H9 (cell line): ENCODE data around the gene PTPRF. TPM values are rescaled to one million over a fixed set of nuclear protein-coding genes. Genes with fewer than 3 reads are reported as not detected.

Experiments
- DNase-seq: peaks from one replicate; pipeline ENCODE4 v3.0.0-alpha.2; 2017
- H2AFZ ChIP-seq: one replicate; pipeline ENCODE4 v1.6.1; 2013; ENCODE audit warnings: mild to moderate bottlenecking, low read length, control low read depth, moderate library complexity
- H2AK5ac ChIP-seq: 2 replicates; pipeline ENCODE4 v1.6.1; 2013; ENCODE audit warnings: low read length, control low read depth, mixed read lengths; ENCODE audit not compliant: insufficient read length
- H2BK120ac ChIP-seq: one replicate; pipeline ENCODE4 v1.6.1; 2013; ENCODE audit warnings: low read depth, mild to moderate bottlenecking, low read length, control low read depth, inconsistent platforms; ENCODE audit not compliant: poor library complexity, severe bottlenecking
- H2BK12ac ChIP-seq: 2 replicates; pipeline ENCODE4 v1.6.1; 2013; ENCODE audit warnings: low read length, control low read depth, mixed read lengths, low read depth; ENCODE audit not compliant: insufficient read length
- H2BK15ac ChIP-seq: 2 replicates; pipeline ENCODE4 v1.6.1; 2013; ENCODE audit warnings: low read depth, low read length, control low read depth
- H2BK20ac ChIP-seq: one replicate; pipeline ENCODE4 v1.6.1; 2013; ENCODE audit warnings: low read depth, mild to moderate bottlenecking, low read length, control low read depth, inconsistent platforms; ENCODE audit not compliant: poor library complexity, severe bottlenecking
- H2BK5ac ChIP-seq: 2 replicates; pipeline ENCODE4 v1.6.1; 2013; ENCODE audit warnings: low read length, control low read depth, mixed read lengths; ENCODE audit not compliant: insufficient read length
- H3K14ac ChIP-seq: 2 replicates; pipeline ENCODE4 v1.6.1; 2013; ENCODE audit warnings: low read length, control low read depth; ENCODE audit not compliant: insufficient read depth
- H3K18ac ChIP-seq: 2 replicates; pipeline ENCODE4 v1.6.1; 2013; ENCODE audit warnings: low read depth, mild to moderate bottlenecking, mixed read lengths, low read length, control low read depth; ENCODE audit not compliant: insufficient read length
- H3K23ac ChIP-seq: 2 replicates; pipeline ENCODE4 v1.6.1; 2013; ENCODE audit warnings: low read length, control low read depth, mixed read lengths, low read depth; ENCODE audit not compliant: insufficient read length
- H3K23me2 ChIP-seq: 2 replicates; pipeline ENCODE4 v1.6.1; 2013; ENCODE audit warnings: low read depth, mild to moderate bottlenecking, mixed read lengths, low read length, control low read depth; ENCODE audit not compliant: insufficient read length, poor library complexity, severe bottlenecking
- H3K27ac ChIP-seq: 2 replicates; pipeline ENCODE4 v1.5.1; 2013; ENCODE audit warnings: low read length, control low read depth, mixed read lengths, low read depth; ENCODE audit not compliant: insufficient read length
- H3K27me3 ChIP-seq: 2 replicates; pipeline ENCODE4 v1.6.1; 2013; ENCODE audit warnings: low read length, control low read depth, inconsistent platforms; ENCODE audit not compliant: insufficient read depth
- H3K4ac ChIP-seq: 2 replicates; pipeline ENCODE4 v1.6.1; 2013; ENCODE audit warnings: low read depth, mild to moderate bottlenecking, control low read depth, inconsistent platforms, low read length, moderate library complexity
- H3K4me1 ChIP-seq: 2 replicates; pipeline ENCODE4 v1.6.1; 2013; ENCODE audit warnings: low read length, control low read depth, inconsistent platforms; ENCODE audit not compliant: insufficient read depth
- H3K4me2 ChIP-seq: 2 replicates; pipeline ENCODE4 v1.6.1; 2013; ENCODE audit warnings: low read length, control low read depth, mixed read lengths; ENCODE audit not compliant: insufficient read length, insufficient read depth
- H3K56ac ChIP-seq: 2 replicates; pipeline ENCODE4 v1.6.1; 2013; ENCODE audit warnings: low read depth, mild to moderate bottlenecking, mixed read lengths, low read length, control low read depth; ENCODE audit not compliant: insufficient read length
- H3K79me1 ChIP-seq: 2 replicates; pipeline ENCODE4 v1.6.1; 2013; ENCODE audit warnings: low read depth, mild to moderate bottlenecking, moderate library complexity, low read length, control low read depth, inconsistent platforms; ENCODE audit not compliant: insufficient read depth, poor library complexity, severe bottlenecking
- H3K79me2 ChIP-seq: 2 replicates; pipeline ENCODE4 v1.6.1; 2013; ENCODE audit warnings: low read length, control low read depth, inconsistent platforms; ENCODE audit not compliant: insufficient read depth
- H3K9ac ChIP-seq: 2 replicates; pipeline ENCODE4 v1.6.1; 2013; ENCODE audit warnings: low read length, control low read depth, mixed read lengths; ENCODE audit not compliant: insufficient read length; ENCODE audit errors: extremely low read depth
- H3K9me3 ChIP-seq: one replicate; pipeline ENCODE4 v1.6.1; 2013; ENCODE audit warnings: low read depth, low read length, inconsistent platforms; ENCODE audit not compliant: control insufficient read depth
- H3T11ph ChIP-seq: one replicate; pipeline ENCODE4 v1.6.1; 2013; ENCODE audit warnings: mild to moderate bottlenecking, low read length, control low read depth, inconsistent platforms
- H4K20me1 ChIP-seq: one replicate; pipeline ENCODE4 v1.6.1; 2013; ENCODE audit not compliant: control insufficient read depth, insufficient read length, insufficient read depth
- H4K5ac ChIP-seq: 2 replicates; pipeline ENCODE4 v1.6.1; 2013; ENCODE audit warnings: low read depth, mild to moderate bottlenecking, mixed read lengths, low read length, control low read depth; ENCODE audit not compliant: insufficient read length
- H4K8ac ChIP-seq: replicated peaks from 2 replicates; pipeline ENCODE4 v1.6.1; 2013; ENCODE audit warnings: low read length, control low read depth, mixed read lengths, low read depth; ENCODE audit not compliant: insufficient read length
- H4K91ac ChIP-seq: 2 replicates; pipeline ENCODE4 v1.6.1; 2013; ENCODE audit warnings: low read depth, mild to moderate bottlenecking, moderate library complexity, mixed read lengths, low read length, control low read depth; ENCODE audit not compliant: insufficient read length
- H3K27ac Mint-ChIP-seq, 3 experiments: 2 replicates in 2 of 3; 3 replicates in 1 of 3; pipeline ENCODE4 v1.8.0; 2020 to 2021; ENCODE audit warnings: mixed read lengths in 3 of 3, mild to moderate bottlenecking in 1 of 3, moderate library complexity in 1 of 3
- H3K27me3 Mint-ChIP-seq: 2 replicates; pipeline ENCODE4 v1.8.0; 2021; ENCODE audit warnings: low read depth, mild to moderate bottlenecking, moderate library complexity, mixed read lengths
- H3K36me3 Mint-ChIP-seq, 3 experiments: 2 replicates in 2 of 3; 3 replicates in 1 of 3; pipeline ENCODE4 v1.8.0; 2020 to 2021; ENCODE audit warnings: low read depth in 3 of 3, mixed read lengths in 3 of 3; ENCODE audit not compliant: insufficient read depth in 1 of 3
- H3K4me1 Mint-ChIP-seq, 2 experiments: 2 replicates each; pipeline ENCODE4 v1.8.0; 2020; ENCODE audit warnings: mixed read lengths in 2 of 2
- H3K4me3 Mint-ChIP-seq, 2 experiments: 2 replicates in 1 of 2; 3 replicates in 1 of 2; pipeline ENCODE4 v1.8.0; 2020 to 2021; ENCODE audit warnings: mild to moderate bottlenecking in 2 of 2, mixed read lengths in 2 of 2, moderate library complexity in 1 of 2
- H3K9me3 Mint-ChIP-seq, 2 experiments: 2 replicates in 1 of 2; 3 replicates in 1 of 2; pipeline ENCODE4 v1.8.0; 2020; ENCODE audit warnings: mild to moderate bottlenecking in 2 of 2, mixed read lengths in 2 of 2, moderate library complexity in 1 of 2
- CTCF ChIP-seq: fragments of 200-600 bp; sonication (generic); conservative IDR thresholded peaks from 3 replicates; pipeline ENCODE4 v1.8.0; 2021; ENCODE audit warnings: antibody characterized with exemption, mild to moderate bottlenecking
- WGBS: extraction: QIAGEN DNeasy Blood & Tissue Kit; methylation state at CpG from one replicate; pipeline ENCODE4 v1.1.7; 2013; ENCODE audit warnings: missing lambda C conversion rate, low lambda C conversion rate, mixed read lengths; ENCODE audit not compliant: insufficient read length; ENCODE audit errors: extremely low coverage; 5-methylcytosine and 5-hydroxymethylcytosine counted together
- total RNA-seq: library from RNA; stranded (reverse); gene quantifications from 2 replicates; pipeline ENCODE4 v1.2.1, GENCODE V29; 2021

Gene PTPRF
- total RNA-seq, 1 experiment from 2014 or later, result 193 TPM

GRCh38 chr1:43621861-43622260, 91.2 kb downstream of the PTPRF start:
- H3K9me3 Mint-ChIP-seq, result no peaks in the 10 kb centered on the region
- H2BK20ac ChIP-seq, result no peak overlapping the region
- no peak overlapping the region for H3K14ac ChIP-seq
- peaks cover 0 to 3% of the 10 kb centered on the region in 2 experiments; a peak in 1 of 4 replicates for H3K4me1 Mint-ChIP-seq
- H3K23ac ChIP-seq, result no peak overlapping the region
- H4K8ac ChIP-seq, result no peak overlapping the region
- H4K91ac ChIP-seq, result no peak overlapping the region
- H3K23me2 ChIP-seq, result no peaks in the 10 kb centered on the region
- no peak for TF ChIP-seq CTCF
- no peaks in the 10 kb centered on the region for H3K27me3 Mint-ChIP-seq
- no peak overlapping the region for H2BK5ac ChIP-seq
- H3K9me3 ChIP-seq, result no peaks in the 10 kb centered on the region
- no peak overlapping the region for H3K27ac ChIP-seq
- H3K4me2 ChIP-seq, result no peak overlapping the region
- H2AFZ ChIP-seq, result no peak overlapping the region
- no peak overlapping the region for H3K9ac ChIP-seq
- H2BK12ac ChIP-seq, result no peak overlapping the region
- no peak overlapping the region for H3K4ac ChIP-seq
- H3K27ac Mint-ChIP-seq, result no peak overlapping the region; a peak in 1 of 7 replicates
- WGBS, result no CpG with 5 or more reads among the region's 18 CpGs
- no peak for DNase-seq
- no peaks in the 10 kb centered on the region for H3K79me2 ChIP-seq
- H3K56ac ChIP-seq, result no peak overlapping the region
- no peaks in the 10 kb centered on the region for H3K79me1 ChIP-seq
- peaks cover 22 to 71% (median 66%) of the 10 kb centered on the region in 3 experiments for H3K36me3 Mint-ChIP-seq
- no peaks in the 10 kb centered on the region for H3K27me3 ChIP-seq
- no peak overlapping the region for H2BK120ac ChIP-seq
- no peak overlapping the region for H2AK5ac ChIP-seq
- no peaks in the 10 kb centered on the region for H4K20me1 ChIP-seq
- H3K4me3 Mint-ChIP-seq, result no peak overlapping the region
- H3K4me1 ChIP-seq, result no peaks in the 10 kb centered on the region
- no peak overlapping the region for H3T11ph ChIP-seq
- H4K5ac ChIP-seq, result no peak overlapping the region
- no peak overlapping the region for H3K18ac ChIP-seq
- no peak overlapping the region for H2BK15ac ChIP-seq
